Ishikawa (cell line): Measurements from ENCODE around the gene SEMA3D.
A peak's percentile ranks its signal among the peaks of the same experiment; 100 is the strongest.

Source experiments
- CEBPB ChIP-seq: IDR thresholded peaks from 2 replicates; pipeline ENCODE4 v1.6.1; 2012
- CREB1 ChIP-seq: IDR thresholded peaks from 2 replicates; pipeline ENCODE4 v1.6.1; 2012; ENCODE audit warnings: low read depth
- EGR1 ChIP-seq: IDR thresholded peaks from 2 replicates; pipeline ENCODE4 v1.6.1; 2012
- EP300 ChIP-seq: IDR thresholded peaks from 2 replicates; pipeline ENCODE4 v1.6.1; 2012; ENCODE audit warnings: borderline replicate concordance
- FOXM1 ChIP-seq: IDR thresholded peaks from 2 replicates; pipeline ENCODE4 v1.6.1; 2012; ENCODE audit warnings: low read depth, borderline replicate concordance
- MAX ChIP-seq: IDR thresholded peaks from 2 replicates; pipeline ENCODE4 v1.6.1; 2012
- NFIC ChIP-seq: IDR thresholded peaks from 2 replicates; pipeline ENCODE4 v1.6.1; 2012
- RAD21 ChIP-seq: IDR thresholded peaks from 2 replicates; pipeline ENCODE4 v1.6.1; 2012; ENCODE audit warnings: low read depth
- REST ChIP-seq: IDR thresholded peaks from 2 replicates; pipeline ENCODE4 v1.6.1; 2012; ENCODE audit warnings: low read depth, mild to moderate bottlenecking
- TAF1 ChIP-seq: IDR thresholded peaks from 2 replicates; pipeline ENCODE4 v1.6.1; 2012; ENCODE audit warnings: low read depth, mild to moderate bottlenecking
- TCF12 ChIP-seq: IDR thresholded peaks from 2 replicates; pipeline ENCODE4 v1.6.1; 2012; ENCODE audit warnings: low read depth
- TEAD4 ChIP-seq: IDR thresholded peaks from 2 replicates; pipeline ENCODE4 v1.6.1; 2012
- USF1 ChIP-seq: IDR thresholded peaks from 2 replicates; pipeline ENCODE4 v1.6.1; 2012
- YY1 ChIP-seq: IDR thresholded peaks from 2 replicates; pipeline ENCODE4 v1.6.1; 2012; ENCODE audit warnings: low read depth
- ZBTB7A ChIP-seq: IDR thresholded peaks from 2 replicates; pipeline ENCODE4 v1.6.1; 2012; ENCODE audit warnings: low read depth

The SEMA3D gene

DNA sequence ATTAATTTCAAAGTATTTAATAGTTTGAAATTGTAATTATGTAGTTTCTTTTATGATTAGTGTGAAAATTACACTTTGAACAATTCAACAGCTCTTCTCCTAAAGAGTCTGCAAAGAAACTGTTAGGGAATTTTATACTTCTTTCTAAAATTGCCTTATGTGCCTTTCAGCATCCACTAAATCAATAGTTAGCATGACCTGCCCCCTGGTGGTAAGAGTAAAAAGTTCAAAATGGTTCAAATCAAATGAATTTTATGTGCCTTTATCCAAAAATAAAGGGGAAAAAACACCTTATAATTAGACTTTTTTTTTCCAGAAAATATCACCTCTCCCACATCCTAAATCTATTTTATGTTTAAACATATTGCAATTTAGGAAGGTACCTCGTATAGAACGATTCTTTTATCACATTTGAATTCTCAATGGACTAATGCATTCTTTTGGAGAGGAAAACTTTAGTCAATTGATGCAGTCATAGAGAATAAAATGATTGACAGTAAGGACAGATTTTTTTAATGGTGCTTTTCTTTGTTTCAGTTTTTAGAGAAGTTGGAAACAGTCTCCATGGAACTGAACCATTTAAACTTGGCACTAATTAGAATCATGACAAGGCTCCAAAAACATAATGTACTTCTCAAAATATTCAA, 163.7 kb downstream of the SEMA3D start:
- TF ChIP-seq TEAD4 (no peak), CREB1 (no peak), NFIC (no peak), EP300 (no peak), REST (no peak), RAD21 (peak; percentile 88), TAF1 (no peak), YY1 (no peak), FOXM1 (no peak)

GRCh38 chr7:85022064-85022697, 164.7 kb downstream of the SEMA3D start:
- TF ChIP-seq EGR1 = no peak

DNA sequence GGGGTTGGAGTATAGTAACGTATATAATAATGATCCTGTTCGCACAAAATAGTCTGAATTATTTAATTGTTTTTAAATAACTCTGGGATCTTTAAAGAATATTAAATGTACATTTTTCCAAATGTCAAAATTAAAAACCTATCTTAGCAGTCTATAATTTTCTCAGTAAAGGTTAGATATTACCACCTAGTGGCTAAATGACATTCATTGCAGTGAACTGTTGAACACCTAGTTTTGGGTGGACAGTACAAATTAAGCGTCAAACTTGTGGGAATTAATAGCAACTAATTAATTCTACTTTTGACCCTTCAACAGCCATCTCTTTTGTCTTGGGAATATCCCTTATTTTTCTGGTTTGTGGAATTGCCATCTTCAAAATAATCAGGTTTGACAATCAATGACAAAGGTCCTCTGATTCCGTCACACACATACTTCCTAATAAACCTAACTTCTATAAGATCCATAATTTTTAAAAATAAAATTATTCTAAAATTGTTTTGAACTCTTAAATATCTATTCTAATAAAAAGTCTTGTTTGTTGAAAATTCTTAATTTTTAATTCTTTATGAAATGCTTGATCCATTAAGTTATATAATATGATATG, 165.7 kb downstream of the SEMA3D start:
- TF ChIP-seq MAX (no peak), RAD21 (peak; percentile 81), CREB1 (no peak), CEBPB (no peak)

DNA sequence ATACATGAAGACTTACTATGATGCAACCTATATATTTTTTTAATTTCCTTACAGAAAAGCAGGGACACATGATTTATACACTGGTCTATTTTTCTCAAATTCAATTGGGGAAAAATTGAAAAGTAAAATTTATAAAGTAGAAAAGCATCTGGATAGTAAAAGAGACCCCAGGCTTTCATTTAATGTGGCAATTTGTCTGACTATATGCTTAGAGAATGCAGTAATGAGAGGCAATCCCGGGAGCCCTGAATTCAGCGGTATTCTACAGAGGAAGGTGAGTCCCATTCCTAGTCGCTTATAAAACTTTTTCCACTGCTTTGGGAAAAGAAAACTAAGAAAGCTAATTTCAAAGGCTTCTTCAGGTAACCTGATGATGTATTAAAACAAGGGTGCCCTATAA, 167.1 kb downstream of the SEMA3D start:
- no peak for TF ChIP-seq ZBTB7A
- TF ChIP-seq EP300 = no peak
- TF ChIP-seq RAD21 = no peak
- TF ChIP-seq EGR1 = no peak
- TF ChIP-seq TAF1 = no peak
- TF ChIP-seq NFIC = no peak
- no peak for TF ChIP-seq TCF12
- no peak for TF ChIP-seq YY1
- TF ChIP-seq REST = no peak
- no peak for TF ChIP-seq CEBPB
- TF ChIP-seq CREB1 = no peak
- no peak for TF ChIP-seq USF1
- TF ChIP-seq TEAD4 = no peak
- TF ChIP-seq MAX = no peak
- TF ChIP-seq FOXM1 = no peak

DNA sequence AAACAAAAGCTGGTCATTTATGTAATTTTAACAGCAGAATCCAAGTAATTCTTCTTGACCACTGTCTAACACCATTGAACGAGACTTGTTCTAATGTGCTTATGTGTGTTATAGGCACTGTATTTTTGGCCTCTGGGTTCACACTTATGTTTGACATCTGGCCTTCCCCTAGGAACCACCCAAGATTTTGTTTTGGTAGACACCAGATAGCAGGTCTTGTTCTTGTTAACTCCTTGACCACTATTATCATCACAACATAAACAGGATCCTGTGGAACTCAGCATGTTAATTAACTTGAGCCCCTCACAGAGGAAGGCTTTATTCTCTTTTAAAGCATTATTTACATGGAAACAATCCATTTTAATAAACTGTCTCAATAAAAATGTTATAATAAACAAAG, 167.7 kb downstream of the SEMA3D start:
- no peak for TF ChIP-seq RAD21

GRCh38 chr7:85018498-85018897, 168.4 kb downstream of the SEMA3D start:
- no peak for TF ChIP-seq EGR1
- no peak for TF ChIP-seq REST
- TF ChIP-seq TEAD4 = no peak
- TF ChIP-seq YY1 = no peak
- TF ChIP-seq EP300 = no peak
- TF ChIP-seq FOXM1 = no peak
- no peak for TF ChIP-seq TAF1
